ENCODE results near the gene ATP13A1. TPM values are rescaled to one million over a fixed set of nuclear protein-coding genes. Genes with fewer than 3 reads are reported as not detected.
"Not testable (repeated sequence)": the region's sequence is repeated elsewhere in the genome, so short reads cannot be mapped to it uniquely, and the experiment has no call there.

ATP13A1 gene
- total RNA-seq, 1 donor from 2014 or later, result 28.9 TPM

- ATAC-seq, result peak; percentile 96
These were observed 45.0 kb downstream of the ATP13A1 start, which contains the start of gene PBX4 for GRCh38 chr19:19618219-19619051. TSS of gene PBX4 (minus strand) at chr19:19618687. CDS start at chr19:19618629, 58 bp downstream.

- peak; percentile 36 for ATAC-seq
These were observed 48.4 kb downstream of the ATP13A1 start for GRCh38 chr19:19615086-19615485.

- ATAC-seq, result peak; percentile 63
These were observed 50.0 kb downstream of the ATP13A1 start for GRCh38 chr19:19613506-19613905.

GRCh38 chr19:19610376-19611202 lies 52.9 kb downstream of the ATP13A1 start:
- ATAC-seq, result no peak

- not testable (repeated sequence) for ATAC-seq
These were observed 56.8 kb downstream of the ATP13A1 start for GRCh38 chr19:19606686-19607085.

GRCh38 chr19:19606021-19606420 lies 57.5 kb downstream of the ATP13A1 start:
- ATAC-seq, result peak; percentile 95

- ATAC-seq, result peak; percentile 15
These were observed 60.7 kb downstream of the ATP13A1 start for GRCh38 chr19:19602713-19603324.

GRCh38 chr19:19602136-19602712 lies 61.3 kb downstream of the ATP13A1 start:
- peak; percentile 69 for ATAC-seq

- ATAC-seq, result no peak
These were observed 62.6 kb downstream of the ATP13A1 start for GRCh38 chr19:19600793-19601330.

GRCh38 chr19:19598728-19599451 lies 64.6 kb downstream of the ATP13A1 start:
- peak; percentile 44 for ATAC-seq

- no peak for ATAC-seq
These were observed 65.6 kb downstream of the ATP13A1 start for GRCh38 chr19:19597809-19598306.

Other genes starting within 250 kb of the ATP13A1 start
- gene TSSK6, start 148.1 kb downstream of the ATP13A1 start, total RNA-seq, result 1.4 TPM
- gene NDUFA13, start 147.5 kb downstream of the ATP13A1 start, total RNA-seq, result 314 TPM
- 1.00 TPM for gene YJEFN3, start 134.8 kb downstream of the ATP13A1 start, total RNA-seq
- not detected for gene CILP2, start 125.4 kb downstream of the ATP13A1 start, total RNA-seq
- gene PBX4, start 45.0 kb downstream of the ATP13A1 start, total RNA-seq, result 0.20 TPM
- 7.6 TPM for gene LPAR2, start 35.5 kb downstream of the ATP13A1 start, total RNA-seq
- 9.4 TPM for gene GMIP, start 20.0 kb downstream of the ATP13A1 start, total RNA-seq
- gene ZNF101, start 5.2 kb upstream of the ATP13A1 start, total RNA-seq, result 10.0 TPM
- 2.3 TPM for gene ZNF14, start 69.4 kb upstream of the ATP13A1 start, total RNA-seq
- 10.0 TPM for gene ZNF506, start 158.1 kb upstream of the ATP13A1 start, total RNA-seq
- gene ZNF253, start 202.2 kb upstream of the ATP13A1 start, total RNA-seq, result 1.9 TPM
- 2.6 TPM for gene ZNF93, start 237.3 kb upstream of the ATP13A1 start, total RNA-seq

Data from esophagus mucosa (tissue), 1 donor.